Heart left ventricle (tissue), 16 donors: ENCODE data around the gene FNBP1L. TPM values are rescaled to one million over a fixed set of nuclear protein-coding genes. Genes with fewer than 3 reads are reported as not detected.

Experiments used
- ATAC-seq, 4 donors: fragments of 200-7000 bp; cut with Tn5 transposase; one replicate each; pipeline ENCODE4 v1.9.1; 2020 to 2022; ENCODE audit warnings: moderate library complexity in 4 of 4, mild to moderate bottlenecking in 3 of 4, moderate number of reproducible peaks in 1 of 4
- DNase-seq, 5 donors: peaks; one replicate each; pipeline ENCODE4 v3.0.0-alpha.2; 2020
- H3K27ac ChIP-seq, 12 donors: fragments of 200-600 bp; sonication (generic) in 4 of 12; one replicate each; pipeline versions ENCODE4 v1.5.0 to v1.8.0; 2016 to 2022; ENCODE audit warnings: mild to moderate bottlenecking in 2 of 12
- H3K27me3 ChIP-seq, 9 donors: fragments of 200-600 bp; sonication (generic) in 2 of 9; one replicate each; pipeline versions ENCODE4 v1.5.1 to v1.8.0; 2016 to 2022; ENCODE audit warnings: mild to moderate bottlenecking in 3 of 9
- H3K36me3 ChIP-seq, 9 donors: fragments of 200-600 bp; sonication (generic) in 2 of 9; one replicate each; pipeline versions ENCODE4 v1.5.0 to v1.8.0; 2018 to 2022; ENCODE audit warnings: mild to moderate bottlenecking in 2 of 9
- H3K4me1 ChIP-seq, 12 donors: fragments of 200-600 bp; sonication (generic) in 4 of 12; one replicate each; pipeline versions ENCODE4 v1.5.0 to v1.8.0; 2016 to 2022; ENCODE audit warnings: mild to moderate bottlenecking in 3 of 12
- H3K4me3 ChIP-seq, 12 donors: fragments of 200-600 bp; sonication (generic) in 4 of 12; one replicate each; pipeline versions ENCODE4 v1.5.0 to v1.8.0; 2017 to 2022; ENCODE audit warnings: mild to moderate bottlenecking in 9 of 12, moderate library complexity in 4 of 12
- H3K9me3 ChIP-seq, 12 donors: fragments of 200-600 bp; sonication (generic) in 4 of 12; one replicate each; pipeline versions ENCODE4 v1.5.0 to v1.8.0; 2016 to 2022; ENCODE audit warnings: mild to moderate bottlenecking in 1 of 12
- POLR2A ChIP-seq, 2 donors: fragments of 450-650 bp; IDR thresholded peaks; one replicate each; pipeline ENCODE4 v1.6.1; 2017; ENCODE audit warnings: antibody characterized with exemption in 2 of 2, mild to moderate bottlenecking in 2 of 2, moderate library complexity in 2 of 2
- WGBS, 4 donors: extraction: QIAGEN DNeasy Blood & Tissue Kit in 2 of 4; methylation state at CpG; one replicate each; pipeline versions ENCODE4 v1.1.5 to v1.1.7; 2013 to 2018; 5-methylcytosine and 5-hydroxymethylcytosine counted together
- intact Hi-C, 10 donors: fragments of 100-400 bp; cut with DNase I; formaldehyde crosslinking; loops; one replicate each; pipeline versions ENCODE4 v1.11.1 to v1.14.2; 2022
- polyA plus RNA-seq, 2 donors: library from polyadenylated mRNA; stranded (reverse); fragments of 200-250 nt; gene quantifications; one replicate each; pipeline ENCODE4 v1.2.3, GENCODE V29; 2013
- total RNA-seq, 9 donors: library from RNA; depleted of rRNA in 2 of 9; stranded (reverse); fragments of >200 nt in 2 of 9; fragmentation: NEBNext Ultra II Directional in 3 of 9; extraction: Animal tissue kit (Norgen Biotek cat#: 25700) in 3 of 9; gene quantifications; one replicate each; pipeline versions ENCODE4 v1.1.0 to v1.2.4, GENCODE V29; 2016 to 2023
- TF ChIP-seq, protein P1 (sequence below), 12 donors: fragments of 200-600 bp; sonication (generic) in 4 of 12; IDR thresholded peaks; one replicate each; pipeline versions ENCODE4 v1.5.0 to v1.8.0; 2018 to 2022; ENCODE audit warnings: antibody characterized with exemption in 12 of 12, mild to moderate bottlenecking in 5 of 12
- donor health status: ischemic (EF 13 %, LVEDD 7.1; RV severe dilation, severe dysfunction).
- donor health status: healthy with polysubstance abuse.
- donor health status: DM: no; HTN: yes; CAD: no.
- donor health status: DM: no; HTN: no; CAD: no.
- donor health status: ischemic (EF 25% LVEDD 6.9; RV normal size, moderate dysfunction).
- donor health status: ischemic (EF 25% LVEDD 5.7; RV mildly dilated, moderate dysfunction).
- donor health status: healthy.
- donor health status: DM: yes; HTN: yes; CAD: no.
- donor health status: ischemic (EF 35%, LVEDD 5.7; RV mildly dilated, moderate dysfunction).
- donor health status: nonischemic (EF 11% LVEDD 7.7; RV severe dilation, severe dysfunction).
- donor health status: DM: yes; HTN: yes; CAD: no.
- donor health status: PGD.
- donor health status: ischemic (EF 29% LVEDD 5.4; RV normal size, mild dysfunction).
- donor health status: nonischemic (EF 23%, LVEDD 6.1; RV moderate dilation, normal function).

FNBP1L gene
- total and polyA plus RNA-seq, 11 donors, result 12.4 to 38.8 (median 23.4) TPM

DNA sequence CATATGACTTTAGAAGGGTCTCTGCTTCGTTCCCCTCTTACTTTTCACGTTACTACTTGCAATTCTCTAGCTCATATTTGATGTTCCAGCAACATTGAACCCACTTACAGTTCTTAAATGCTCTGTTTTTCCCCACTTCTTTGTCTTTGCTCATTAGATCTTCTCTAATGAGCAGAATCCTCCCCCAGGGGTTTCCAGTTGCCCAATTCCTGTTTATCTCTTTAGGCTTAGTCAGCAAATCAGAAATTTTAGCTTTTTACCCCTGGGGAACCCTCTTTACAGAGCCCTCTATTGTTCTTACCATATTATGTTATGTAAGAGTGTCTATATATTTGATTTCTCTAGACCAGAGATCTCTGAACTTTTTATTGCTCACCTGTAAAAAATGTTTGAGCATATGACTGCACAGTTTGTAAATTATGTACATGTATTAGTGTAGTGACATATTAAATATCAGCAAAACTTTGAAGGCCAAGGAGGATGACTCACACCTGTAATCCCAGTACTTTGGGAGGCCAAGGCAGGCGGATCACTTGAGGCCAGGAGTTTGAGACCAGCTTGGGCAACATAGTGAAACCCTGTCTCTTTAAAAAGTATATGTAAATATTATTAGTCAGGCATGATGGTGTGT, 71.4 kb downstream of the FNBP1L start:
- no peak overlapping the region for H3K4me3 ChIP-seq
- intact Hi-C loops, result no loop called here
- TF ChIP-seq, protein P1, sequence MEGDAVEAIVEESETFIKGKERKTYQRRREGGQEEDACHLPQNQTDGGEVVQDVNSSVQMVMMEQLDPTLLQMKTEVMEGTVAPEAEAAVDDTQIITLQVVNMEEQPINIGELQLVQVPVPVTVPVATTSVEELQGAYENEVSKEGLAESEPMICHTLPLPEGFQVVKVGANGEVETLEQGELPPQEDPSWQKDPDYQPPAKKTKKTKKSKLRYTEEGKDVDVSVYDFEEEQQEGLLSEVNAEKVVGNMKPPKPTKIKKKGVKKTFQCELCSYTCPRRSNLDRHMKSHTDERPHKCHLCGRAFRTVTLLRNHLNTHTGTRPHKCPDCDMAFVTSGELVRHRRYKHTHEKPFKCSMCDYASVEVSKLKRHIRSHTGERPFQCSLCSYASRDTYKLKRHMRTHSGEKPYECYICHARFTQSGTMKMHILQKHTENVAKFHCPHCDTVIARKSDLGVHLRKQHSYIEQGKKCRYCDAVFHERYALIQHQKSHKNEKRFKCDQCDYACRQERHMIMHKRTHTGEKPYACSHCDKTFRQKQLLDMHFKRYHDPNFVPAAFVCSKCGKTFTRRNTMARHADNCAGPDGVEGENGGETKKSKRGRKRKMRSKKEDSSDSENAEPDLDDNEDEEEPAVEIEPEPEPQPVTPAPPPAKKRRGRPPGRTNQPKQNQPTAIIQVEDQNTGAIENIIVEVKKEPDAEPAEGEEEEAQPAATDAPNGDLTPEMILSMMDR (IDR thresholded peaks at IDR 0.05), result no peak
- TF ChIP-seq POLR2A (IDR thresholded peaks at IDR 0.05), result no peak
- DNase-seq (no peak), ATAC-seq (no peak)
- H3K4me1 ChIP-seq, result no peaks in the 10 kb centered on the region
- no peak overlapping the region for H3K27ac ChIP-seq
- no peaks in the 10 kb centered on the region for H3K27me3 ChIP-seq
- WGBS, 4 donors, result 63 to 91% (median 65%) methylated on average over 2 to 3 of the region's 3 CpGs
- H3K9me3 ChIP-seq, result no peaks in the 10 kb centered on the region
- H3K36me3 ChIP-seq, result peaks cover 0 to 4% (median 0%) of the 10 kb centered on the region in 9 donors

DNA sequence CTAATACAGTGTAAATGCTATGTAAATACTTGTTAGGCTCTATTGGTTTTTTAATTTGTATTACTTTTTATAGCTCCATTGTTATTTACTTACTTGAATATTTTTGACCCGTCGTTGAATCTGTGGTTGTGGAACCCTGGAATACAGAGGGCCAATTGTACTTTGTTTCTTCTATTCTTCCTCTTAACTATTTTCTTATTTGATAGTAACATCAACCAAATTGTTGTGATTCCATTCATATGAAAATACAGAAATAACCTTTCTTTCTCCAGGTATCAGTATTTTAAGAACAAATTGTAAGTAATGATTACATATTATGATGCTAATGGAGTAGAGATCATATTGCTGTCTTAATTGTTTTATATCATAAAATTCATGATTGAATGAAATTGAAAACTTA, 73.7 kb downstream of the FNBP1L start:
- no peak for ATAC-seq
- H3K4me3 ChIP-seq, result no peak overlapping the region
- peaks cover 0 to 4% (median 0%) of the 10 kb centered on the region in 9 donors for H3K36me3 ChIP-seq
- no peak for DNase-seq
- no peaks in the 10 kb centered on the region for H3K27me3 ChIP-seq
- TF ChIP-seq POLR2A (IDR thresholded peaks at IDR 0.05), result no peak
- intact Hi-C loops, result no loop called here
- no peak overlapping the region for H3K27ac ChIP-seq
- H3K9me3 ChIP-seq, result no peaks in the 10 kb centered on the region
- peaks cover 0 to 5% (median 0%) of the 10 kb centered on the region in 12 donors for H3K4me1 ChIP-seq
- WGBS, 4 donors, result 90 to 94% (median 93%) methylated on average over 2 of the region's 2 CpGs

DNA sequence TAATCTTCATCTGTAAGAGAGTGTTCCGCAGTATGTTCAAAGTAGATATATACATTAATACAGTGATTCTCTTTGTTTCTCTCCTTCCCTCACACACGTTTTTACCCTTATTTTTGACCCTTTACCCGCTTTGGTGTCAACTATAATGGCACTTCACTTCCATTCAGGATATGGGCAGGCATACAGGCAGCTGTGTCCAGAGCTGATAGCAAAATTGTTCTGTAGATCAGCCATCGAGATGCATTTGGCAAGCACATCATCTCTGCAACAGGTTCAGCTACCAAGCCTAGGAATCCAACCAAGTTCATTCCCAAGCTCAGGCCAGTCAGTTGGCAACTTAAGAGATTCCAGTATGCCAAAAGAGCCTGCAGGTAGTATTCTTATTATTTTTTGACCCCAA, 74.8 kb downstream of the FNBP1L start:
- no peak overlapping the region for H3K4me3 ChIP-seq
- no peaks in the 10 kb centered on the region for H3K9me3 ChIP-seq
- H3K36me3 ChIP-seq, result peaks cover 0 to 4% (median 0%) of the 10 kb centered on the region in 9 donors
- ATAC-seq (no peak), DNase-seq (no peak)
- 70 to 81% (median 74%) methylated on average over 4 of the region's 4 CpGs for WGBS, 4 donors
- H3K4me1 ChIP-seq, result peaks cover 0 to 5% (median 0%) of the 10 kb centered on the region in 12 donors
- H3K27ac ChIP-seq, result no peak overlapping the region
- TF ChIP-seq, protein P1 (IDR thresholded peaks at IDR 0.05), result no peak
- no peaks in the 10 kb centered on the region for H3K27me3 ChIP-seq
- intact Hi-C loops, result no loop called here

DNA sequence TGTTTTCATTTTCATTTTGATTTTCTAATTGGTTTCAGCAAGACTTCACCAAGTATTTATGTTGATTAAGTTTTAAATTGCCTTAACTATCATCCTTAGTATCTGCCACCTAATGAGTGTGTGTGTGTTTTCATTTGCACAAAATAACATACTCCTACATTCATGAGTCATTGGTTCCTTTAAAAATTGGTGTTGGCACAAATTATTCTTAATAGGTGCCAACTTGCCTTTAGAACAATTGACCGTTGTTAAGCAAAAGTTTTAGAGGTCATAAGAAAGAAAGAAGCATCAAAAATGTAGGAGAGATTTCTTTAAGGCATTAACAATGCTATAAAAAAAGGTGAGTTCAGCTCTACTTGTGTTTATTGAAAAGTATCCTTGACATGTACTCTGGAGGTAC, 77.5 kb downstream of the FNBP1L start:
- H3K4me1 ChIP-seq, result peaks cover 0 to 5% (median 0%) of the 10 kb centered on the region in 12 donors
- H3K36me3 ChIP-seq, result peaks cover 0 to 17% (median 0%) of the 10 kb centered on the region in 9 donors
- no peak for DNase-seq
- no peak for ATAC-seq
- H3K27me3 ChIP-seq, result no peaks in the 10 kb centered on the region
- H3K27ac ChIP-seq, result no peak overlapping the region
- 39 to 72% (median 63%) methylated on average over 1 of the region's 1 CpG for WGBS, 4 donors
- no peak for TF ChIP-seq POLR2A (IDR thresholded peaks at IDR 0.05)
- TF ChIP-seq, protein P1 (IDR thresholded peaks at IDR 0.05), result no peak
- intact Hi-C loops, result no loop called here
- no peaks in the 10 kb centered on the region for H3K9me3 ChIP-seq
- no peak overlapping the region for H3K4me3 ChIP-seq

DNA sequence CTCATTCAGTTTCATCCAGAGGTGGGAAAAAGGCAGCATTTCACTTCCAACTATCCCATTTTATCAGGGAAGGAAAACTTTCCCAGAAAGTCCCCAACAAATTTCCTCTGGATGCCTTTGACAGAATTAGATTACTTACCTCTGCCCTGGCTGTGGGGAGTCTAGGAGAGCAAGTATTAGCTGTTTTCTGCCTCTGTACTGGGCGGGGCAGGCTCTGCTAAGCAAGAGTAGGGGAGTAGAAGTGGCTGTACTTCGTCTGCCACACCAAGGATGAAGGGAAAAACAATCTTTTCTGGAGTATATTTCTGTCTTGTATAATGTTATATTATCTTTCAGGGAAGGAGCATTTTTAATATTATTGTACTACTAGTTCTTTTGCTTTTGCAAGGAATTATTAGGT, 78.5 kb downstream of the FNBP1L start:
- no peak for DNase-seq
- no peak for ATAC-seq
- TF ChIP-seq, protein P1 (IDR thresholded peaks at IDR 0.05), result no peak
- TF ChIP-seq POLR2A (IDR thresholded peaks at IDR 0.05), result no peak
- peaks cover 0 to 27% (median 0%) of the 10 kb centered on the region in 9 donors for H3K36me3 ChIP-seq
- H3K27ac ChIP-seq, result no peak overlapping the region
- WGBS, 4 donors, result 81 to 93% (median 91%) methylated on average over 2 of the region's 2 CpGs
- peaks cover 0 to 5% (median 0%) of the 10 kb centered on the region in 12 donors for H3K4me1 ChIP-seq
- intact Hi-C loops, result no loop called here
- H3K9me3 ChIP-seq, result no peaks in the 10 kb centered on the region
- H3K4me3 ChIP-seq, result no peak overlapping the region
- no peaks in the 10 kb centered on the region for H3K27me3 ChIP-seq
